Stimulated activated CD4-positive, alpha-beta T cell treated with anti-CD3 and anti-CD28 coated beads, TNF-alpha, amount 100 ng/mL, for 24 hours (primary cell): ENCODE measurements around the gene GCGR.
"Not testable (repeated sequence)": the region's sequence is repeated elsewhere in the genome, so short reads cannot be mapped to it uniquely, and the experiment has no call there.

Source experiments
- DNase-seq, 3 experiments: peaks; one replicate each; pipeline ENCODE4 v3.0.0-alpha.2; 2020; ENCODE audit warnings: low read depth in 3 of 3

Gene GCGR

DNA sequence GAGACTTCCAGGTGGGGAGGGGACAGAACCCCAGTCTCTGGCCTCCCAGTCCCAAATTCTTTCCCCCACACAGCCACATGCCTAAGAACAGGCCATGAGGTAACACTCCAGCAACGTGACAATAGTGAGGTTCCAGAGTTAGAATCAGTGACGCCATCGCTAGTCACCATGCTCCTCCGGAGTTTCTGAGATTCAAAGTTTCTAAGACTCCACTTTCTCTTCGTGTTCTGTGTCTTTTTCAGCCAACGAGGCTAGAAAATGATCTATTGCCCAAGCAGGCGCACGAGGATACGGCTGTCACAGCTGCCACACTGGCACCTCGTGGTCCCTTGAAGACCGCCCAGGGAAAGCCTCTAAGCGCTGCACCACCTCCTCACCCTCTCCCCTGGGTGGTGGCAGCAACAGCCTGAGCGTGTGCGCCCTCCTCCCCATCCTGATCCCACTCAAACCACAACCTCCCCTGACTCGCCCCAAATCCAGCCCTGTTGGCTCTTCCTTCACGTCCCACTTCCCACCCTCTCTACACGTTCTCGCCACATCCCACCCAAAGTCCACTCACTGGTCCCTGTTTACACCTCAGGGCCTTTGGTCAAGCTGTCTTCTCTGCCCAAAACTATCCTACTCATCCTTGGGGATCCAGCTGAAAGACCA lies 28.1 kb downstream of the GCGR start:
- DNase-seq: peak; percentile 12 to 39 (median 20)

DNA sequence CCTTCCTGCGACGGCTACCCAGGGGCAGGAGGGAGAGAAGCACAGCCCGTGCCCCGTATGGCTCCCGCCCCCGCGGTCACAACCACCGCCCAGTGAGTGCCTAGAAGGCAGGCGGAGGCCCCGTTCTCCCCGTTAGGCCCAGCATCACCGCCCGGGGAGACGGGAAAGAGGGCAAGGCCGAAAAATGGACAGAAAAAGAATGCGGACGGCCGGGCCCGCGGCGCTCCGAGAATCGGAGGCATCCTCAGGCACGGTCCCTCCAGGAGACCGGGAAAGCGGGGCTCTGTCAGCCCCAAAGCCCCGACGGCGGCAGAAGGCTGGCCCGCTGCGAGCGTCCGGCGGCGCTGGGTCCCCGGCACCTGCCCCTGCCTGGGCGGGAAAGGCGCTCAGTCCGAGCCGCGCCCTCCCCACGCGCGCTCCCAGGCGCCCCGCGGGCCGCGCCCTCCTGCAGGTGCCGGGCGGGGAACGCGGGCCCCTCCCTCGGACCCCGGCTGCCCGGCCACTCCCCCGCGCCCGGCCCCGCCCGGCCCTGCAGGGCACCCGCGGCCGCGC lies 28.7 kb downstream of the GCGR start:
- peak; percentile 15 to 51 (median 15) for DNase-seq

DNA sequence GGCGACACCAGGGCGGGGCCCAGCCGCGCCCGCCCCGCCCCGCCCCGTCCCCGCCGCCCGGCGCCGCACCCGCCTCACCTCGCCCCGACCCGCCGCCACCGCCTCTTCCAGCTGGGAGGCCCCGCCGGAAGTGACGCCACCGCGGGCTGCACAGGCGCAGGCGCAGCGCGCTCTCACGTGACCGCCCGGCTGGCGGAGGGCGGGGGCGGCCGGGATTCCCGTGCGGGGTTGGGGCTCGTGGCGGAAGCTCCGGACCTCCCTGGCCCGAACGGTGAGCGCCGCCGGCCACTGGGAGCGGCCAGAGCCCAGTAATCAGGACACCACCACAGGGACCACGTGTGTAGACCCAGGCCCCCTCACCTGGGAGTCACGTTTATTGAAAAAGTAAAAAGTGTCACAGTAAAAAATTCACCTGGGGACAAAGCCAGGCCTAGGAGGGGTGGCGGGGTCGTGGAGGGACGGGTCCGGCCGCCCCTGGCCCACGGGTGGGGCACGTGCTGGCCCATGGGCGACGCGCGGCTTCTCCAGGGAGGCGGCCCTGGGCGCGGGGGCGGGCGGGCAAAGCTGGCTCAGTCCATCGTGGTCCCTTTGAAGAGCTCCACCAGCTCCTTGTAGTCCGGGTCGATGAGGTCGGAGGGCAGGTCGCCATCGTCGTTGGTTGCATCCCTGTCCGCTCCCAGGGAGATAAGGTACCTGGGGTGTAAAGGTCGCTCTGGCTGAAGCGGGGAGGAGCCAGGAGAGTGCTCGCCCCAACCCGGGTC lies 29.4 kb downstream of the GCGR start, which contains the start of gene MCRIP1:
MCRIP1 (minus strand) TSS at position 132 of the 761 bp plus-strand sequence. CDS start 8,785 bp downstream, outside the sequence.
- DNase-seq: peak; percentile 90 to 95 (median 91)

DNA sequence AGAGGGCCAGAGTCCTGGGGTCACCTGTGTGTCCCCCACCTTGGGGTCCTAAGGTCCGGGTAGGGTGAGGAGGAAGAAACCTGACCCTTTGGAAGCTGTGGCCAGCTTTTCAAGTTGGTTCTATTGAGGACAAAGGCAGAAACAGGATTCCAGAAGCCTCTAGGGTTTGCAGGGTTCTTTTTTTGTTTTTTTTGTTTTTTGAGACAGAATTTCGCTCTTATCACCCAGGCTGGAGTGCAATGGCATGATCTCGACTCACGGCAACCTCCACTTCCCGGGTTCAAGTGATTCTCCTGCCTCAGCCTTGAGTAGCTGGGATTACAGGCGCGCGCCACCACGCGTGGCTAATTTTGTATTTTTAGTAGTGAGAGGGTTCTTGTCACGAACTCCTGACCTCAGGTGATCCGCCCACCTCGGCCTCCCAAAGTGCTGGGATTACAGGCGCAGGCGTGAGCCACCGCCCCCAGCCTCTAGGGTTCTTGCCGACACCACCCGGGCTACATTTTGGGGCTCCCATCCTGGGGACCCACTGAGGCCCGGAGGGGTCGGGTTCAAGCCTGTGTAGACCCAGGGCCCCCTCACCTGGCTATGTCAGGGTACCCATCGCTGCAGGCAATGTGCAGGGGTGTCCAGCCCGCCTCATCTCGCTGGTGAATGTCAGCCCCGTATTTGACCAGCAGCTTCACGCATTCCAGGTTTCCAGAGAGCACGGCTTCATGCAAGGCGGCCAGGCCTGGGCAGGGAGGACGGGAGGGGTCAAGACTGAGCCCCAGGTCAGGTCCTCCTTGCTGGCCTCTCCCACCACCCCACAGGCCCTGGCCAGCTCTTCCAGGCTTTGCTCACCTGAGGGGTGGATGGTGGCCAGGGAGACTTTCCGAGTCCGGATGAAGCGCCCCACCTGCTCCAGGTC lies 30.2 kb downstream of the GCGR start:
- no peak for DNase-seq

DNA sequence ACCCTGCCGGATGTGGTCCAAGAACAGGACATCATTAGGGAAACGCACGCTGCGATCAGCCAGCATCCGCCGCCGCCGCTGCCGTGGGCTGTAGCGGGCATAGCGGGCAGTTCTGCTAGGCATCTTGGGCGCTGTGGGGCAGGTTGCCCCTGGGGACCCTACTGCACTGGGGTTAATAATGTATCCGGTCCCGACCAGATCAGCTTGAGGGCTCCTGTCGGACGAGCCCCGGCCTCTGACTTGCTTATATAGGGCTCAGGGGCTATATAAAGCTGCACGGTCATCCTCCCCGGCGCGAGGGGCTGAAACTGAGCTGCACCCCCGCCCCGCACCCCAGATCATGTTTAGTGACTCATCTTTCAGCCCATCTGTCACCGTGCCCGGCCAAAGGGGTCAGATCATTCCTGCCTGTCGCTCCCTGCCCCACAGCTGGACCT lies 30.9 kb downstream of the GCGR start, which contains the start of gene PPP1R27:
PPP1R27 (minus strand) TSS at position 220 of the 437 bp plus-strand sequence; CDS start at position 123, 97 bp downstream.
- no peak for DNase-seq

DNA sequence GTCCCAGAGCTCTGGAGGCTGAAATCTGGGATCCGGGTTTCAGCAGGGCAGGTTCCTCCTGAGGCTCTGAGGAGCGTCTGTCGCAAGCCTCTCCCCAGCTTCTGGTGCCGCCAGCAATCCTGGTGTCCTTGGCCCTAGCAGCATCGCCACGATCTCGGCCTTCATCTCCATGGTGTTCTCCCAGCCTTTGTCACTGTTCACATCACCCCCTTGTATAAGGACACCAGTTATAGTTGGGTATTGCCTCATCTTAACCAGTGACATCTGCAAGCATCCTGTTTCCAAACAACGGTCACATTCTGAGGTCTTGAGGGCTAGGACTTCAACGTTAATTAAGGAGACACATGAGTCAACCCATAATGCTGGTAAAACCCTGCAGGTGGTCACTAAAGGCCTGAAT lies 33.7 kb downstream of the GCGR start:
- DNase-seq: no peak

DNA sequence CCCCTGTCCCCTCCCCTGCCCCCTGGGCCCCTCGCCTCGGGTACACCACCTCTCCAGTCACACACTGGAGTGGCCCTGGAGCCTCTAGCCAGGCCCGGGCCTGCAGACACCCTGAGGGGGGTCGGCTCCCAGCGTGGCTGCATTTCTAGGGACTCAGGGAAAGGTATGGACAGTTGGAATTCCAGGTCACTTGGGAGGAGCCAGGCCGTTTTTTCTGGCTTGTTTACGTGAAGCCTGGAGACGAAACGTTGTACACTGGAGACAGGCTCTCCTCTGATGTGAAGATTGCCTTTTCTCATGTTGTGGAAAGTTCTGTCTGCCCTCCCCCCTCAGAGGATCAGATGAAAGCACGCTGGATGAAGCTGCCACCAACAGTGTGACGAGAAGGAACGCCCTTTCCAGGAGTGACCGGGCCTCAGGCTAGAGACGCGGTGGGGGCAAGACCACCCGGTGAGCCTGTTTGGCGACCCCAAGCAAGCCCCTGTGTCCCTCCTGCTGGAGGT lies 34.9 kb downstream of the GCGR start:
- DNase-seq: no peak

DNA sequence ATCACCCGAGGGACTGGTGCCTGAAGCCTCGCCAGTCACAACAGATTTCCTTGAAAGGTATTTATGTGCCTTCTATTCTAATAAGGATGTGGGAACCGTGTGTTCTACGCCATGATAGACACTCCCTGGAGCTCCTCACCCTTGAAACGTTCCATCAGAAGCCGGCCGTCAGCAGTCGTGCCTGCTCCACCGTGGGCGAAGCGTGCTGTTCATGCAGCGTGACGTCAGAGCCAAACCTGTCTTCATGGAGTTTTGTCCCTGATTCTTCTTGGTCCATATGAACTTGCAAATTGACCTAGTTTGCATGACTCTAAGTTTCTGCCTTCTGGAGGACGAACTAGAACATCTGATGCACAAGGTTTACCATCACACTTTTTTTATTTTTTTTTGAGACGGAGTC lies 35.4 kb downstream of the GCGR start:
- DNase-seq: no peak

DNA sequence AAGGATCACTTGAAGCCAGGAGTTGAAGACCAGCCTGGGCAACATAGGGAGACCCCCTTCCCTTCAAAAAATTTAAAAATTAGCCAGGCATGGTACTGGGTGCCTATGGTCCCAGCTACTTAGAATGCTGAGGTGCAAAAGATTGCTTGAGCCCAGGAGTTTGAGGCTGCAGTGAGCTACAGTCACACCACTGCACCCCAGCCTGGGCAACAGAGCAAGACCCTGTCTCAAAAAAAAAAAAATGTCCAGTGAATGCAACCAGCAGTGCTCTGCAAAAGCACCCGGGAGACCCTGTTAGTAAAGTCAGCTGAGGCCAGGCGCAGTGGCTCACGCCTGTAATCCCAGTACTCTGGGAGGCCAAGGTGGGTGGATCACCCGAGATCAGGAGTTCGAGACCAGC lies 36.1 kb downstream of the GCGR start:
- not testable (repeated sequence) for DNase-seq

DNA sequence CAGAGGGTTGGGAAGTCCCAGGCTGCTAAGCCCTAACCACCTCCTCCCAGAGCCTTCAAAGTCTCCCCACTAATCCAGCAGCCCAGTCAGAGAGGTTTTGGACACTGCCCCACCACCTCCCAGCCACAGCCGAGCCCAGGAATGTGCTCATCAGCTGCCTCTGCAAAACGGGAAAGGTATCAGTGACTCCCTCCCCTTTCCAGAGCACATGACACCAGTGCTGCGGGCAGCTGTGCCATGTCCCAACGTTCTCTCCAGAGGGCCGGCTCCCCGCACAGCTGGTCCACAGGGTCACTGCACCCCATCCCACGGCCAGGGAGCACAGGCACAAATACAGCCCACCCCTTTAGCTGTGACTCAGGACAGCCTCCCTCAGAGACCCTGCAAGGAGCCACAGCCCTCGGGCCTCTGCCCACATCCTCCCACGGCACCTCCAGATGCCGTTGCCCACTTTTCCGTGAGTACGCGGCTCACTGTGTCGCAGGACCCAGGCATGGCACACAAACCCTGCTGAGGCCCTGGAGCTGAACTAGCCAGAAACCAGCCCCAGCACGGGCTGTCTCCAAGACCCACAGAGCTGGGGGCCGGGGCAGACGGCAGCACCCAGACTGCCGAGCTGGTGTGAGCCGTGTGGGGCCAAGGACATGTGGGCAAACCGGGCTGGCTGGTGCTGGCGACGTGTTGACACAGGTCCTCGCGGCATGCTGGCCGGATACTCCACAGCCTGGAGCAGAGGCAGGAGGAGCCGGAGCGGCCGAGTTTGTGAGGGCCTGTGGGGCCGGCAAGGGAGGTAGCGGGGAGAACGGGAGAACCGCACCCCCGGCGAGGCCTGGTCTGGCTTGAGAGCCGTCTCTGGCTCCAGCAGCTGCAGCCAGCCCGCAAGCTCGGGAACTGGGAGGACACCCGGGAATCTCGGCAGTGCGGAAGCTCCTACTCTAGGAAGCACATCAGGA lies 37.2 kb downstream of the GCGR start:
- no peak for DNase-seq

DNA sequence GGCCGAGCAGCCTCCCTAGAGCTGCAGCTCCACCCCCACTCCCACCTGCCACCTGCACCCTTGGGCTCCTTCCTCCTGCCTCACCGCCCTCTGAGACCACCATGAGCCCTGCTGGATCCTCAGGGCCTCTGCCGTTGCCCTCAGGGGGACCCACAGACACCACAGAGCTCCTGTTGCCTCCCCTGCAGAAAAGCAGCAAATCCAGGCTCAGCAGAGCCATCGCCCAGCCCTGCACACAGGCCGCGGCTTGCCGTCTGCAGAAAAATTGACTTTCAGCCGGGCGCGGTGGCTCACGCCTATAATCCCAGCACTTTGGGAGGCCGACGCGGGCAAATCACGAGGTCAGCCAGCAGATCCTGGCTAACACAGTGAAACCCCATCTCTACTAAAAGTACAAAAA lies 37.9 kb downstream of the GCGR start:
- no peak for DNase-seq

DNA sequence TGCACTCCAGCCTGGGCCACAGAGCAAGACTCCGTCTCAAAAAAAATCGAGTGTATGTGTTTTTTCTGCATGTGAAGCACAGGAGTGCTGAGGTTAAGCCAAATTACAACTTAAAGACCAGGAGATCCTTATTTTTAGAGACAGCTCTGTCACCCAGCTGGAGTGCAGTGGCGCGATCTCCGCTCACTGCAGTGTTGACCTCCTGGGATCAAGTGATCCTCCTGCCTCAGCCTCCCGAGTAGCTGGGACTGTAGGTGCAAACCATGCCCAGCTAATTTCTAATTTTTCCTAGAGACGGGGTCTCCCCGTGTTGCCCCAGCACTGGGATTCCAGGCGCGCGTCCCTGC lies 38.4 kb downstream of the GCGR start:
- no peak for DNase-seq

DNA sequence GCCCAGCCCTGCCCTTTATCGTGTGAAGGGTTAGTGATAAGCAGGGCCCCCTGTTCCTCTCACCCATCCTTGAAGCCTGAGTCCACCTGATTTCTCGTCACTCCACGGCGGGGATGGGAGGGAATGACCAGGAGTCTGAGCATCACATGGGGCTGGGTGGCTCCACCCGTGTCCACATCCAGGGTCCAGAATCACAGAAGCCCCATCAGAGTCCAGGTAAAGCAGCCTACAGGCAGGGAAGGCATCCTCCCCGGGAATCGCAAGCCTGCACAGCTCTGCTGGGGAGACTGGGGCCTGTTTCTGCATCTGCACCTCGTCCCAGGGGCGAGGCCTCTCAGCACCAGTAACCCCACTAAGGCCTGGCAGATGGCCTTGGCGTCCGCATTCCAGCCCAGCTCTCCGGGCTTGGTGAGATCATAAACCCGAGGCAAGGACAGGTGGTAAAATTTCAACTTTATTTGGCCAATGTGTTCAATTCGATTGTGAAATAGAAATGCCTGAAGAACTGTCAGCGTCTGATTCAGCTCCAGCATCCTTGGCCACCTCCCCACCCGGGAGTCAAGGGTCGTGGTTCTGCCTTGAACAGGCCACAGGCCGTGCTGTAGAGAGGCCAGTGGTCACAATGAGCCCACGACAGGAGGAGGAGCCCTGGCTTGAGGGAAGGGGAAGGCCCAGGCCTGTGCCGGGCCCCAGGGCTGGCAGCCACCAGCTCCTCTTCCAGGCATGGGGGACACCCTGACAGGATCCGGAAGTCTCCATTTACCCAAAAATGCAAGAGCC lies 39.0 kb downstream of the GCGR start:
- no peak for DNase-seq

DNA sequence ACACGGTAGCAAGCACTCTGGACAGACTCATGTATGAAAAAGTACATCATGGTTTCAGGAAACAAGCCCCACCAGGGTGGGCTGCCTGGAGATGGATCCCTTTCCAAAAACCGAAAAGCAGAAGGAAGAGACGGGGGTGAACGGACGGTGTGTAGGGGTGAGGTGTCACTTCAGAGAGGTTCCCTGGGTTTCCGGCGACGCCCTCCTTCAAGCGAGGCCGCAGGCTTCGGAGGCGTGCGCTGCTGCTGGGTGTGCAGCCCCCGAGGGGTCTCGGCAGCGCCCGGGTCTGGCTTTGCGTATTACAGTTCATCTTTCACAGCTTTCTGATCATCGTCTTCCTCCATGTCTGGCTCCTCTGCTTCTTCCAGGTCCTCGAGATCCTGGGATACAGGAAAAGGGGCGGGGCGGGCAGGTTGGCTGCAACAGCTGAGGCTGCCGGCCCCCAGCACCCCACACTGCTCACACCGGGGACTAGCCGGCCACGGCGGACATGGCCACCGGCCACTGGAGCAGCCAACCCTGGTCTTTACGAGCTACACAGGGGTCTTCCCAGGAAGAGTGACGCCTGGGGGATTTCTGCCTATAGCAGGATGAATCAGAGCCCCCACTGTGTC lies 39.9 kb downstream of the GCGR start:
- no peak for DNase-seq

DNA sequence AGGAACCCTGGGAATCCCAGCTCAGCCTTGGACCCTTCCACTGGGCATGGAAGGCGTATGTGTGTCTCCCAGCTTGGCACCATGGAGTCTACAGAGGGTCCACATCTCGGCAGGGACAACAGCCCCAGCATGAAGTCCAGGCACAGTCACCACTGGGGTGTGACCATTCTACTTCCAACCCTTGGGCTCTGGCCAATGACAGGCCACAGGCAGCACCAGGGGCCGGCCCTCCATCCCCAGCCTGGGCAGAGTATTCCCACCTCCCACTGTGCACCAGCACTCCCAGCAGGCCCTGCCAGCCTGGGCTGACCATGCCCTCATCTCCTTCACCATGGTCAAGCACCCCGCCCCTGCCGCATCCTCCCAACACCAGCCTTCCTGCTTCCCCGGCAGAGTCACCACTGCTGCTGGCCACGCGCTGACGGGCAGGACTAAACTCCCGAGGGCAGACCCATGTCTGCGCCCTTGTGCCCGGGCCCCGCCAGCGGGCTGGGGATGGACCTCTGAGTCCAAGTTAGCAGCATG lies 40.4 kb downstream of the GCGR start:
- DNase-seq: no peak

DNA sequence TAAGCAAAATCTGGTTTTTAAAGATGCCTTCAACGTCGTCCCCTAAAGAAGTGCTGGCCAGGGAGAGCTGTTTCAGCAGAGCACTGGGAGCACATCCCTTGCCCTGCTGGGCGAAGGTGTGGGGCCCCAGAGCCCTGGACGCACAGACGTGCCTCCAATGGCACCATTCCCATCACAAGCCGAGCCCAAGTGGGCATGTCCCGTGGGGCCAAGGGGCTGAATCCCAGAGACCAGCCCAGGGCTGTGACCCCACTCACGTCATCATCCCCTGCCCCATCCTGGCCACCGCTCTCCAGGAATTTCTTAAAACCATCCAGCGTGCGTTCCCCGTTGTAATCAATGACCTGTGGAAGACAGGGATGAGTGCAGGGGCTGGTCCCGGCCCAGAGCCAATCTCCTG lies 40.9 kb downstream of the GCGR start:
- no peak for DNase-seq

DNA sequence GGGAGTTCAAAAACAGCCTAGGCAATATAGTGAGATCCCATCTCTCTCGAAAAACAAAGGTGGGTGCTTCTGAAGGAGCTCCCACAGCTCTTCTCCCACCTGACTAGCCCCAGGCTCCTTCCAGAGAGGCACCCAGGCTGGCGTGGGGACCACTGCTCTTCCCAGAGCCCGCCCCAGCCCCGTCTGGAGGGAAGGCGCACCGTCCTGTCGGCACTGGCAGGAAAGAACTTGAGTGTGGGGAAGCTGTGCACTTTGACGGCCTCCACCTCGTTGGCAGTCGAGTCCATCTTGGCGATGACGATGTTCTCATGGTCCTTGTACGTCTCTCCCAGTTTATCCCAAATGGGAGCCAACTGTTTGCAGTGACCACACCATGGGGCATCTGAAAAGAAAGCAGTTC lies 41.4 kb downstream of the GCGR start:
- DNase-seq: no peak

DNA sequence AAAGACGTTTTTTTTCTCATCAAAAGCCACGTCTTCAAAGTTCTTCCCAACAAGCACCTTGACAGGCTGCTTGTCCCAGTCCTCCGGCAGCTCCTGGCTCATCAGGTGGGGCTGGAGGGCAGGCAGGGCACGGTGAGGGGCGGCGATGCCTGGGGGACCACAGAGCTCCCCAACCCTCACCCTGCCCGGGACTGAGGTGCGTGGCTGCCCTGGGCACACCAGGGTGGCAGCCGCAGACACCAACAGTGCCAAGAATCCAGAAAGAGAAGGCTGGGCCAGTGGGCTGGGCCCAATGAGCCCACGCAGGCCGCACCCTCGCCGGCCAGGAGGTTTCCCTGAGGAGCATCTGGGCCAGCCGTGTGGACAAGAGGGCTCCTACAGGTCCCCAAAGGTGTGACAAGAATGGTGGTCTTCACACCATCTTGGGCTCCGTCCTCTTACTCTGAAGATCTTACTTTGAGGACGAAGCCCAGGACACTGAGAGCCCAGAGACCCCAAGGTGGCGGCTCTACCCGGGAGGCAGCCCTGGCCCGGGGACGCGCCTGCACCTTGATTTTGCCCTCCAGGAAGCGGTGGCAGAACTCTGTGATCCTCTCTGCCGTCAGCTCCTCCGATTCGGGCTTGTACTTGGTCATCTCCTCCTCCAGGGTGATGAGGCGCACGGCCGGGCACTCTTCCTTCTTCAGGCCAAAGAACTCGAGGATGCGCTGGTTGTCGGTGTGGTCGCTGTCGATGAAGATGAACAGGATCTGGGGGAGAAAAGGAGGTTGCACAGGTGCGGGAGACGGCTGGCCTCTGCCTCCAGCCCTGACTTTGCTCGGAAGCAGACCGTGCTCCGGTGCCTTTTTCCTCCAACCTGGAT lies 42.2 kb downstream of the GCGR start:
- DNase-seq: no peak
